SK-N-SH treated with all-trans-retinoic acid at 6 μM for 48 hours (cell line): ENCODE data around the gene DPYD.

Experiments used
- ATAC-seq: fragments of 200-7000 bp; cut with Tn5 transposase; 3 replicates; pipeline ENCODE4 v1.9.1; 2020; ENCODE audit warnings: mild to moderate bottlenecking, moderate library complexity
- ARNTL ChIP-seq: fragments of 450-650 bp; formaldehyde crosslinking; IDR thresholded peaks from 2 replicates; pipeline ENCODE4 v1.5.0; 2020; ENCODE audit warnings: low read depth, mild to moderate bottlenecking, moderate library complexity, borderline replicate concordance
- BACH2 ChIP-seq: fragments of 250-450 bp; sonication (Bioruptor Pico); IDR thresholded peaks from 2 replicates; pipeline ENCODE4 v1.9.0; 2021; ENCODE audit warnings: mild to moderate bottlenecking, borderline replicate concordance
- CSDC2 ChIP-seq: fragments of 250-450 bp; sonication (Bioruptor Pico); IDR thresholded peaks from 2 replicates; pipeline ENCODE4 v1.5.0; 2020; ENCODE audit warnings: mild to moderate bottlenecking, moderate library complexity
- ESRRG ChIP-seq: fragments of 250-450 bp; sonication (Bioruptor Pico); IDR thresholded peaks from 2 replicates; pipeline ENCODE4 v1.6.1; 2021; ENCODE audit warnings: mild to moderate bottlenecking
- GLIS3 ChIP-seq: fragments of 250-450 bp; sonication (Bioruptor Pico); IDR thresholded peaks from 2 replicates; pipeline ENCODE4 v1.5.0; 2020; ENCODE audit warnings: mild to moderate bottlenecking, moderate library complexity
- ISL1 ChIP-seq: fragments of 250-450 bp; sonication (Bioruptor Pico); IDR thresholded peaks from 2 replicates; pipeline ENCODE4 v2.1.2; 2022; ENCODE audit warnings: mild to moderate bottlenecking, moderate library complexity
- OSR1 ChIP-seq: fragments of 250-450 bp; sonication (Bioruptor Pico); IDR thresholded peaks from 2 replicates; pipeline ENCODE4 v1.8.0; 2022; ENCODE audit warnings: moderate library complexity, mild to moderate bottlenecking, inconsistent platforms
- PPARA ChIP-seq: fragments of 250-450 bp; sonication (Bioruptor Pico); IDR thresholded peaks from 2 replicates; pipeline ENCODE4 v1.5.0; 2020; ENCODE audit warnings: mild to moderate bottlenecking, borderline replicate concordance
- RARB ChIP-seq: fragments of 250-450 bp; sonication (Bioruptor Pico); IDR thresholded peaks from 2 replicates; pipeline ENCODE4 v1.8.0; 2021; ENCODE audit warnings: mild to moderate bottlenecking, moderate library complexity
- SNAI2 ChIP-seq: fragments of 250-450 bp; sonication (Bioruptor Pico); IDR thresholded peaks from 2 replicates; pipeline ENCODE4 v1.5.0; 2020; ENCODE audit warnings: mild to moderate bottlenecking, moderate library complexity
- TCF4 ChIP-seq: fragments of 250-450 bp; sonication (Bioruptor Pico); IDR thresholded peaks from 2 replicates; pipeline ENCODE4 v1.8.0; 2021; ENCODE audit warnings: mild to moderate bottlenecking, moderate library complexity, borderline replicate concordance
- TOX ChIP-seq: fragments of 250-450 bp; sonication (Bioruptor Pico); IDR thresholded peaks from 2 replicates; pipeline ENCODE4 v1.8.0; 2021; ENCODE audit warnings: mild to moderate bottlenecking, moderate library complexity, borderline replicate concordance
- ZC3H10 ChIP-seq: fragments of 250-450 bp; sonication (Bioruptor Pico); IDR thresholded peaks from 2 replicates; pipeline ENCODE4 v1.5.1; 2021; ENCODE audit warnings: mild to moderate bottlenecking, moderate library complexity
- ZFP30 ChIP-seq: fragments of 450-650 bp; formaldehyde crosslinking; IDR thresholded peaks from 2 replicates; pipeline ENCODE4 v1.5.0; 2022; ENCODE audit warnings: mild to moderate bottlenecking, moderate library complexity
- ZNF565 ChIP-seq: fragments of 450-650 bp; formaldehyde crosslinking; conservative IDR thresholded peaks from 2 replicates; pipeline ENCODE4 v1.5.0; 2020; ENCODE audit warnings: low read depth, mild to moderate bottlenecking, moderate library complexity
- ZNF70 ChIP-seq: fragments of 450-650 bp; formaldehyde crosslinking; IDR thresholded peaks from 2 replicates; pipeline ENCODE4 v1.5.0; 2020; ENCODE audit warnings: mild to moderate bottlenecking, moderate library complexity
- ZNF8 ChIP-seq: fragments of 450-650 bp; formaldehyde crosslinking; IDR thresholded peaks from 2 replicates; pipeline ENCODE4 v1.5.0; 2020; ENCODE audit warnings: mild to moderate bottlenecking, moderate library complexity
- TF ChIP-seq, protein P1 (sequence below): fragments of 250-450 bp; sonication (Bioruptor Pico); IDR thresholded peaks from 2 replicates; pipeline ENCODE4 v1.8.0; 2020; ENCODE audit warnings: mild to moderate bottlenecking, moderate library complexity, borderline replicate concordance
- TF ChIP-seq, protein P2 (sequence below): fragments of 250-450 bp; sonication (Bioruptor Pico); IDR thresholded peaks from 2 replicates; pipeline ENCODE4 v1.5.0; 2020; ENCODE audit warnings: mild to moderate bottlenecking, moderate library complexity
- TF ChIP-seq, protein P3 (sequence below): fragments of 250-450 bp; sonication (Bioruptor Pico); IDR thresholded peaks from 2 replicates; pipeline ENCODE4 v1.8.0; 2021; ENCODE audit warnings: low read depth, mild to moderate bottlenecking, moderate library complexity, borderline replicate concordance
- TF ChIP-seq, protein P4 (sequence below): fragments of 250-450 bp; sonication (Bioruptor Pico); IDR thresholded peaks from 2 replicates; pipeline ENCODE4 v1.5.1; 2020; ENCODE audit warnings: low read depth, mild to moderate bottlenecking, moderate library complexity
- TF ChIP-seq, protein P5 (sequence below): fragments of 250-450 bp; sonication (Bioruptor Pico); IDR thresholded peaks from 2 replicates; pipeline ENCODE4 v1.5.1; 2021; ENCODE audit warnings: mild to moderate bottlenecking, moderate library complexity

Gene DPYD

DNA sequence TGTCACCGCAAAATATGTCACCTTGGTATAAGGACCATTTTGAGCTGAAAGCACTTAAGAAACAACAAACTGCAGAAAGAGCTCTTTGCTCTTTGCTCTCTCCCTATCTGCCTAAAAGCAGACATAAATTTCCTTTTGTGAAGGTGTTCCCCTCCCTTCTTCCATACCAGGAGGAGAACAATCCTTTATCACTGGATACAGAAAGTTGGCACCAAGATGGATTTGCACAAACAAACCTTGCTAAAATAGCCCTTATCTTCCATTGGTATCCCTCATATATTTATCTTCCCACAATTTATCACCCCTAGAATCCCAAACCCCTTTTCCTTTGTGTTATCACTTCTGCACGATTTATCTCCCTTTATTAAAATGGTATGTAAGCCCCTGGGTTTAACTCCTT, 51.4 kb downstream of the DPYD start:
- TF ChIP-seq ARNTL (CRISPR knock-in tag) (no peak), ZFP30 (CRISPR knock-in tag) (no peak), ZNF70 (CRISPR knock-in tag) (no peak), ISL1 (CRISPR knock-in tag) (no peak), BACH2 (no peak), ZNF8 (CRISPR knock-in tag) (no peak), ZC3H10 (CRISPR knock-in tag) (no peak), SNAI2 (CRISPR knock-in tag) (no peak), TCF4 (CRISPR knock-in tag) (no peak), ESRRG (CRISPR knock-in tag) (no peak), OSR1 (CRISPR knock-in tag) (no peak), ZNF565 (CRISPR knock-in tag) (no peak)
- TF ChIP-seq, protein P1, sequence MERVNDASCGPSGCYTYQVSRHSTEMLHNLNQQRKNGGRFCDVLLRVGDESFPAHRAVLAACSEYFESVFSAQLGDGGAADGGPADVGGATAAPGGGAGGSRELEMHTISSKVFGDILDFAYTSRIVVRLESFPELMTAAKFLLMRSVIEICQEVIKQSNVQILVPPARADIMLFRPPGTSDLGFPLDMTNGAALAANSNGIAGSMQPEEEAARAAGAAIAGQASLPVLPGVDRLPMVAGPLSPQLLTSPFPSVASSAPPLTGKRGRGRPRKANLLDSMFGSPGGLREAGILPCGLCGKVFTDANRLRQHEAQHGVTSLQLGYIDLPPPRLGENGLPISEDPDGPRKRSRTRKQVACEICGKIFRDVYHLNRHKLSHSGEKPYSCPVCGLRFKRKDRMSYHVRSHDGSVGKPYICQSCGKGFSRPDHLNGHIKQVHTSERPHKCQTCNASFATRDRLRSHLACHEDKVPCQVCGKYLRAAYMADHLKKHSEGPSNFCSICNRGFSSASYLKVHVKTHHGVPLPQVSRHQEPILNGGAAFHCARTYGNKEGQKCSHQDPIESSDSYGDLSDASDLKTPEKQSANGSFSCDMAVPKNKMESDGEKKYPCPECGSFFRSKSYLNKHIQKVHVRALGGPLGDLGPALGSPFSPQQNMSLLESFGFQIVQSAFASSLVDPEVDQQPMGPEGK (CRISPR knock-in tag) = no peak
- TF ChIP-seq, protein P2, sequence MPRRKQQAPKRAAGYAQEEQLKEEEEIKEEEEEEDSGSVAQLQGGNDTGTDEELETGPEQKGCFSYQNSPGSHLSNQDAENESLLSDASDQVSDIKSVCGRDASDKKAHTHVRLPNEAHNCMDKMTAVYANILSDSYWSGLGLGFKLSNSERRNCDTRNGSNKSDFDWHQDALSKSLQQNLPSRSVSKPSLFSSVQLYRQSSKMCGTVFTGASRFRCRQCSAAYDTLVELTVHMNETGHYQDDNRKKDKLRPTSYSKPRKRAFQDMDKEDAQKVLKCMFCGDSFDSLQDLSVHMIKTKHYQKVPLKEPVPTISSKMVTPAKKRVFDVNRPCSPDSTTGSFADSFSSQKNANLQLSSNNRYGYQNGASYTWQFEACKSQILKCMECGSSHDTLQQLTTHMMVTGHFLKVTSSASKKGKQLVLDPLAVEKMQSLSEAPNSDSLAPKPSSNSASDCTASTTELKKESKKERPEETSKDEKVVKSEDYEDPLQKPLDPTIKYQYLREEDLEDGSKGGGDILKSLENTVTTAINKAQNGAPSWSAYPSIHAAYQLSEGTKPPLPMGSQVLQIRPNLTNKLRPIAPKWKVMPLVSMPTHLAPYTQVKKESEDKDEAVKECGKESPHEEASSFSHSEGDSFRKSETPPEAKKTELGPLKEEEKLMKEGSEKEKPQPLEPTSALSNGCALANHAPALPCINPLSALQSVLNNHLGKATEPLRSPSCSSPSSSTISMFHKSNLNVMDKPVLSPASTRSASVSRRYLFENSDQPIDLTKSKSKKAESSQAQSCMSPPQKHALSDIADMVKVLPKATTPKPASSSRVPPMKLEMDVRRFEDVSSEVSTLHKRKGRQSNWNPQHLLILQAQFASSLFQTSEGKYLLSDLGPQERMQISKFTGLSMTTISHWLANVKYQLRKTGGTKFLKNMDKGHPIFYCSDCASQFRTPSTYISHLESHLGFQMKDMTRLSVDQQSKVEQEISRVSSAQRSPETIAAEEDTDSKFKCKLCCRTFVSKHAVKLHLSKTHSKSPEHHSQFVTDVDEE (CRISPR knock-in tag) = no peak
- TF ChIP-seq, protein P3, sequence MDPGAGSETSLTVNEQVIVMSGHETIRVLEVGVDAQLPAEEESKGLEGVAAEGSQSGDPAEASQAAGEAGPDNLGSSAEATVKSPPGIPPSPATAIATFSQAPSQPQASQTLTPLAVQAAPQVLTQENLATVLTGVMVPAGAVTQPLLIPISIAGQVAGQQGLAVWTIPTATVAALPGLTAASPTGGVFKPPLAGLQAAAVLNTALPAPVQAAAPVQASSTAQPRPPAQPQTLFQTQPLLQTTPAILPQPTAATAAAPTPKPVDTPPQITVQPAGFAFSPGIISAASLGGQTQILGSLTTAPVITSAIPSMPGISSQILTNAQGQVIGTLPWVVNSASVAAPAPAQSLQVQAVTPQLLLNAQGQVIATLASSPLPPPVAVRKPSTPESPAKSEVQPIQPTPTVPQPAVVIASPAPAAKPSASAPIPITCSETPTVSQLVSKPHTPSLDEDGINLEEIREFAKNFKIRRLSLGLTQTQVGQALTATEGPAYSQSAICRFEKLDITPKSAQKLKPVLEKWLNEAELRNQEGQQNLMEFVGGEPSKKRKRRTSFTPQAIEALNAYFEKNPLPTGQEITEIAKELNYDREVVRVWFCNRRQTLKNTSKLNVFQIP (CRISPR knock-in tag) = no peak
- TF ChIP-seq, protein P4, sequence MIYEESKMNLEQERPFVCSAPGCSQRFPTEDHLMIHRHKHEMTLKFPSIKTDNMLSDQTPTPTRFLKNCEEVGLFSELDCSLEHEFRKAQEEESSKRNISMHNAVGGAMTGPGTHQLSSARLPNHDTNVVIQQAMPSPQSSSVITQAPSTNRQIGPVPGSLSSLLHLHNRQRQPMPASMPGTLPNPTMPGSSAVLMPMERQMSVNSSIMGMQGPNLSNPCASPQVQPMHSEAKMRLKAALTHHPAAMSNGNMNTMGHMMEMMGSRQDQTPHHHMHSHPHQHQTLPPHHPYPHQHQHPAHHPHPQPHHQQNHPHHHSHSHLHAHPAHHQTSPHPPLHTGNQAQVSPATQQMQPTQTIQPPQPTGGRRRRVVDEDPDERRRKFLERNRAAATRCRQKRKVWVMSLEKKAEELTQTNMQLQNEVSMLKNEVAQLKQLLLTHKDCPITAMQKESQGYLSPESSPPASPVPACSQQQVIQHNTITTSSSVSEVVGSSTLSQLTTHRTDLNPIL (CRISPR knock-in tag) = no peak
- TF ChIP-seq, protein P5, sequence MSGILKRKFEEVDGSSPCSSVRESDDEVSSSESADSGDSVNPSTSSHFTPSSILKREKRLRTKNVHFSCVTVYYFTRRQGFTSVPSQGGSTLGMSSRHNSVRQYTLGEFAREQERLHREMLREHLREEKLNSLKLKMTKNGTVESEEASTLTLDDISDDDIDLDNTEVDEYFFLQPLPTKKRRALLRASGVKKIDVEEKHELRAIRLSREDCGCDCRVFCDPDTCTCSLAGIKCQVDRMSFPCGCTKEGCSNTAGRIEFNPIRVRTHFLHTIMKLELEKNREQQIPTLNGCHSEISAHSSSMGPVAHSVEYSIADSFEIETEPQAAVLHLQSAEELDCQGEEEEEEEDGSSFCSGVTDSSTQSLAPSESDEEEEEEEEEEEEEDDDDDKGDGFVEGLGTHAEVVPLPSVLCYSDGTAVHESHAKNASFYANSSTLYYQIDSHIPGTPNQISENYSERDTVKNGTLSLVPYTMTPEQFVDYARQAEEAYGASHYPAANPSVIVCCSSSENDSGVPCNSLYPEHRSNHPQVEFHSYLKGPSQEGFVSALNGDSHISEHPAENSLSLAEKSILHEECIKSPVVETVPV (CRISPR knock-in tag) = no peak
- ATAC-seq = no peak

DNA sequence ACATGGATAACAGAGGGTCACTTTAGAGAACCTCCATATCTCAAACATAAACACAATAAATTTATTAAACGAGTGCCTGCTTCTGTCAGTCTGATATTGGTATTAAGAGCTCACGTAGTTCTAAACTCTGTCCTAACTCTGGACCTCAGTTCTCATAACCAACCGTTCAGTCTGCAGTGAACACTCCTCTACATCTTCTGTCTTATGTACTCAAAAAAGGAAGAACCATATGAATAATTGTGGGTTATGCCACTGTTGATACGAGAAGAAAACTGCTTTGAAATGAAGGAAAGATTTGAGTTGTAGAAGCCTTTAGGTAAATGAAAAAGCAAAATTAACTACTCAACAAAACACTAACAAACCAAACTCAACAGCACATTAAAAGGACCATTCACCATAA, 53.7 kb downstream of the DPYD start:
- TF ChIP-seq ZNF8 (CRISPR knock-in tag) (no peak), RARB (no peak), GLIS3 (CRISPR knock-in tag) (no peak), ZC3H10 (CRISPR knock-in tag) (no peak), CSDC2 (CRISPR knock-in tag) (no peak), SNAI2 (CRISPR knock-in tag) (no peak), ISL1 (CRISPR knock-in tag) (no peak), ESRRG (CRISPR knock-in tag) (no peak), TOX (CRISPR knock-in tag) (no peak), BACH2 (no peak), PPARA (CRISPR knock-in tag) (no peak), TCF4 (CRISPR knock-in tag) (no peak), ZNF70 (CRISPR knock-in tag) (no peak)
- TF ChIP-seq, protein P5 (CRISPR knock-in tag) = no peak
- TF ChIP-seq, protein P2 (CRISPR knock-in tag) = no peak
- TF ChIP-seq, protein P4 (CRISPR knock-in tag) = no peak
- no peak for ATAC-seq
